Measurements from ENCODE around the gene CNOT6L. TPM values are rescaled to one million over a fixed set of nuclear protein-coding genes. Genes with fewer than 3 reads are reported as not detected.

CNOT6L gene
- total RNA-seq, 1 donor from 2014 or later: 54.1 TPM

DNA sequence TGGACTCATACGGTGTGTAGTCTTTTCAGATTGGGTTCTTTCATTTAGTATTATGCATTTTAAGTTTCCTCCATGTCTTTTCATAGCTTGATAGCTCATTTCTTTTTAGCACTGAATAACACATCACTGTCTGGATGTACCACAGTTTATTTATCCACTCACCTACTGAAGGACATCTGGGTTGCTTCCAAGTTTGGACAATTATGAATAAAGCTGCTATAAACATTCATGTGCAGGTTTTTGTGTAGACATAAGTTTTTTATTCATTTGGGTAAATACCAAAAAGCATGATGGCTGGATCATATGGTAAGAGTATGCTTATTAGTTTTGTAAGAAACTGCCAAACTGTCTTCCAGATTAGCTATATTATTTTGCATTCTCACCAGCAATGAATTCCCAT lies 29.0 kb downstream of the CNOT6L start:
- Histone ChIP-seq H3K27ac (no peak overlapping the region), H3K27me3 (ENCODE audit: low read depth) (no peaks in the 10 kb centered on the region), H3K9me3 (peaks cover under 1% of the 10 kb centered on the region), H3K4me1 (peaks cover 10% of the 10 kb centered on the region), H3K36me3 (no peaks in the 10 kb centered on the region), H3K4me3 (no peak overlapping the region)
- no peak for DNase-seq
- TF ChIP-seq, protein P1, sequence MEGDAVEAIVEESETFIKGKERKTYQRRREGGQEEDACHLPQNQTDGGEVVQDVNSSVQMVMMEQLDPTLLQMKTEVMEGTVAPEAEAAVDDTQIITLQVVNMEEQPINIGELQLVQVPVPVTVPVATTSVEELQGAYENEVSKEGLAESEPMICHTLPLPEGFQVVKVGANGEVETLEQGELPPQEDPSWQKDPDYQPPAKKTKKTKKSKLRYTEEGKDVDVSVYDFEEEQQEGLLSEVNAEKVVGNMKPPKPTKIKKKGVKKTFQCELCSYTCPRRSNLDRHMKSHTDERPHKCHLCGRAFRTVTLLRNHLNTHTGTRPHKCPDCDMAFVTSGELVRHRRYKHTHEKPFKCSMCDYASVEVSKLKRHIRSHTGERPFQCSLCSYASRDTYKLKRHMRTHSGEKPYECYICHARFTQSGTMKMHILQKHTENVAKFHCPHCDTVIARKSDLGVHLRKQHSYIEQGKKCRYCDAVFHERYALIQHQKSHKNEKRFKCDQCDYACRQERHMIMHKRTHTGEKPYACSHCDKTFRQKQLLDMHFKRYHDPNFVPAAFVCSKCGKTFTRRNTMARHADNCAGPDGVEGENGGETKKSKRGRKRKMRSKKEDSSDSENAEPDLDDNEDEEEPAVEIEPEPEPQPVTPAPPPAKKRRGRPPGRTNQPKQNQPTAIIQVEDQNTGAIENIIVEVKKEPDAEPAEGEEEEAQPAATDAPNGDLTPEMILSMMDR (IDR thresholded peaks at IDR 0.05): no peak
- no peak for ATAC-seq
- intact Hi-C loops (cut with DNase I): no loop called here

DNA sequence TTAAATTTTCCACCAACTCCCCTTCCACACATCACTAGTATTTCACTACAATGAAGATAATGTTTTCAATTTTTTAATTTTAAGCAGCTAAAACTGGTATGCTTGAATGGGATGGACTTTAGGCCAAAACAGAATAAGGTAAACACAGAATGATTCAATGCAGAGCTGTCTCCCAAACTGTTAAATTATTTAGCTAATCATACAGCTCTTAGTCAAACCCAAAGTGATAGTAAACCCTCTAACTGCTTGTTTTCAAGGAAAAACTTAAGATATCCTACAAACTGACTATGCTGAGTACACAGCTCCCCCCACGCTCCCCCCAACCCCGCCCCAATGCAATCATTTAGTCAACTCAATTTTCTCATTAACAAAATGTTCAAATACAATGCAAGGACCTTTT lies 30.2 kb downstream of the CNOT6L start:
- ATAC-seq (no peak), DNase-seq (no peak)
- peaks cover 16% of the 10 kb centered on the region for H3K4me1 ChIP-seq
- no peak overlapping the region for H3K27ac ChIP-seq
- H3K36me3 ChIP-seq: no peaks in the 10 kb centered on the region
- no peaks in the 10 kb centered on the region for H3K27me3 ChIP-seq (ENCODE audit: low read depth)
- TF ChIP-seq, protein P1 (IDR thresholded peaks at IDR 0.05): no peak
- H3K4me3 ChIP-seq: no peak overlapping the region
- intact Hi-C loops (cut with DNase I): no loop called here
- no peaks in the 10 kb centered on the region for H3K9me3 ChIP-seq

DNA sequence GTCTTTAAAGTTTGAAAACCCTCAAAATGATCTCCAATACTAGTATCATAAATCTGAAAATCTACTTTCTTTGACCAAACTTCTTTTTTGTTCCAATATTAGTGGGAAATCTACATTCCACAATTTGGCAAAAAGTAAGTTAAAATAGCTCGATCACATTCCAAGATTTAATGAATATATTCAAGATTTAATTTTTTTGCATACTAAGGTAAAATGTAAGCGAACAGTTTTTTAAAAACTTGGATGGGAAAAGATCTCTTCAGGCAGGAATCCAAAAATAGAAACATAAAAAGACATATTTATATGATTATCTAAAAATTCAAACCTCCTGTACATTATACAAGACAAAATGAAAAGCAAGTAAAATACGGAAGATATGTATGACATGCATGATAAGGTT lies 31.2 kb downstream of the CNOT6L start:
- ATAC-seq (no peak), DNase-seq (no peak)
- Histone ChIP-seq H3K27me3 (ENCODE audit: low read depth) (no peaks in the 10 kb centered on the region), H3K27ac (no peak overlapping the region), H3K4me3 (no peak overlapping the region), H3K4me1 (peaks cover 26% of the 10 kb centered on the region), H3K36me3 (no peaks in the 10 kb centered on the region), H3K9me3 (no peaks in the 10 kb centered on the region)
- intact Hi-C loops (cut with DNase I): no loop called here
- TF ChIP-seq, protein P1 (IDR thresholded peaks at IDR 0.05): no peak

DNA sequence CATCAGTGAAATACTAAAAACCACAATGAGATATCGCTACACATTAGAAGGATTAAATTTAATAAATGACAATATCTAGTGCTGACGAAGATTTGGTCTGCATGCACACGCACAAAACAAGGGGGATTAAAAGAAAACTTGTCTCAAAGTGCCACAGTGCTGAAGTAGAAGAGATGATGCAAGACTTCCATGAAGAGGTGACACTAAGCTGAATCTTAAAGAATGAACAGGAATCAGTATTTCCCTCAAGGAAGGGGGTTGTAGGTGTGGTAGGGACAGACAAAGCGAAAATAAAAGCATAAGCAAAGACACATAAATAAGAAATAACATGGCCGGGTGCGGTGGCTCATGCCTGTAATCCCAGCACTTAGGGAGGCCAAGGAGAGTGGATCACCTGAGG lies 33.5 kb downstream of the CNOT6L start:
- no peak overlapping the region for H3K27ac ChIP-seq
- ATAC-seq (no peak), DNase-seq (no peak)
- no peaks in the 10 kb centered on the region for H3K9me3 ChIP-seq
- peaks cover 24% of the 10 kb centered on the region for H3K4me1 ChIP-seq
- intact Hi-C loops (cut with DNase I): no loop called here
- no peaks in the 10 kb centered on the region for H3K27me3 ChIP-seq (ENCODE audit: low read depth)
- TF ChIP-seq, protein P1 (IDR thresholded peaks at IDR 0.05): no peak
- H3K36me3 ChIP-seq: no peaks in the 10 kb centered on the region
- H3K4me3 ChIP-seq: no peak overlapping the region

DNA sequence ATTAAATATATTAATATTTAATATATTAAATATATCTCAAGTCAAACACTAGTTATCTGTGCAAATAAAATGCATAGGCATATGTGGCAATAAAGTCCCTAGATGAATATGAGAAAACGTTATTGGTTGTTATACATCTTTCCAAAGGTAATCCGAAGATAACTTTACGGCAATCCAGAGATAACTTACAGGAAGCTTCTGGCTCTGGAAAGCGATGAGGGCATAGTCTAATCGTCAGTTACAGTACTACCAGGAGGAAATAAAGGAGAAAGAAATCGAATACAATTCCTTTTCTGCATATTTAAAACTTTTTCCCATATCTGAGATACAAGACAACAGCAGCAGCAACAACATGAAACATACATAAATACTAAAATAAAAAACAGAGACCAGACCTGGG lies 35.3 kb downstream of the CNOT6L start:
- no peak for ATAC-seq
- Histone ChIP-seq H3K36me3 (no peaks in the 10 kb centered on the region), H3K4me1 (peaks cover 24% of the 10 kb centered on the region), H3K4me3 (no peak overlapping the region), H3K9me3 (no peaks in the 10 kb centered on the region), H3K27me3 (ENCODE audit: low read depth) (no peaks in the 10 kb centered on the region), H3K27ac (no peak overlapping the region)
- intact Hi-C loops (cut with DNase I): no loop called here
- TF ChIP-seq, protein P1 (IDR thresholded peaks at IDR 0.05): no peak
- DNase-seq: no peak

Measured in lower lobe of right lung (tissue), 2 donors.